ENCODE measurements around the gene STYXL2.

GRCh38 chr1:167077868-167078210, 16.0 kb upstream of the STYXL2 start:
- TF ChIP-seq NFIC (IDR thresholded peaks at IDR 0.05) (no peak), FOXM1 (IDR thresholded peaks at IDR 0.05; ENCODE audit: borderline replicate concordance, low read depth) (no peak), CREB1 (IDR thresholded peaks at IDR 0.05; ENCODE audit: low read depth) (no peak), EP300 (IDR thresholded peaks at IDR 0.05; ENCODE audit: borderline replicate concordance) (no peak), TCF12 (IDR thresholded peaks at IDR 0.05; ENCODE audit: low read depth) (no peak), TAF1 (IDR thresholded peaks at IDR 0.05; ENCODE audit: low read depth) (no peak), RAD21 (IDR thresholded peaks at IDR 0.05; ENCODE audit: low read depth) (no peak), TEAD4 (IDR thresholded peaks at IDR 0.05) (no peak)
